ENCODE measurements around the gene PLGRKT. TPM values are rescaled to one million over a fixed set of nuclear protein-coding genes. Genes with fewer than 3 reads are reported as not detected.

The PLGRKT gene
- polyA plus RNA-seq, 1 experiment: 13.1 TPM

- H3K27ac ChIP-seq (ENCODE audit: low read depth, low read length): no peak overlapping the region
- TF ChIP-seq CTCF (IDR thresholded peaks at IDR 0.05; ENCODE audit: low read depth, low read length): peak; percentile 23; the same call in 1 of the 2 replicates
- no peak for DNase-seq (ENCODE audit: low read depth, low spot score)
- H3K9me3 ChIP-seq (ENCODE audit: control insufficient read depth, insufficient read depth, low read length): peaks cover 24% of the 10 kb centered on the region
- ChIA-PET POLR2A (no interaction called here), CTCF (no interaction called here)
- H3K4me3 ChIP-seq (ENCODE audit: low read depth, low read length): no peak overlapping the region
- no peaks in the 10 kb centered on the region for H3K27me3 ChIP-seq (ENCODE audit: control insufficient read depth, insufficient read depth, low read length)
Observed at GRCh38 chr9:5430912-5431311, 6.8 kb downstream of the PLGRKT start.

GRCh38 chr9:5429873-5430564 is 7.7 kb downstream of the PLGRKT start:
- CTCF ChIA-PET: interaction anchor here (1.0 kb wide), 1 partner anchor 160 kb away, joined by 3 read pairs; no protein-coding TSS in a partner anchor
- Histone ChIP-seq H3K27ac (ENCODE audit: low read depth, low read length) (no peak overlapping the region), H3K4me3 (ENCODE audit: low read depth, low read length) (no peak overlapping the region), H3K9me3 (ENCODE audit: control insufficient read depth, insufficient read depth, low read length) (peaks cover 24% of the 10 kb centered on the region), H3K27me3 (ENCODE audit: control insufficient read depth, insufficient read depth, low read length) (no peaks in the 10 kb centered on the region)
- POLR2A ChIA-PET: no interaction called here
- no peak for TF ChIP-seq CTCF (IDR thresholded peaks at IDR 0.05; ENCODE audit: low read depth, low read length)
- no peak for DNase-seq (ENCODE audit: low read depth, low spot score)

GRCh38 chr9:5428794-5429528 is 8.8 kb downstream of the PLGRKT start:
- CTCF ChIA-PET: interaction anchor here (1.0 kb wide), 1 partner anchor 161 kb away, joined by 3 read pairs; no protein-coding TSS in a partner anchor
- H3K27ac ChIP-seq (ENCODE audit: low read depth, low read length): no peak overlapping the region
- no peak for TF ChIP-seq CTCF (IDR thresholded peaks at IDR 0.05; ENCODE audit: low read depth, low read length)
- no peaks in the 10 kb centered on the region for H3K27me3 ChIP-seq (ENCODE audit: control insufficient read depth, insufficient read depth, low read length)
- H3K9me3 ChIP-seq (ENCODE audit: control insufficient read depth, insufficient read depth, low read length): peaks cover 17% of the 10 kb centered on the region
- no peak for DNase-seq (ENCODE audit: low read depth, low spot score)
- POLR2A ChIA-PET: no interaction called here
- H3K4me3 ChIP-seq (ENCODE audit: low read depth, low read length): no peak overlapping the region

- ChIA-PET POLR2A (no interaction called here), CTCF (interaction anchor here (0.7 kb wide), 1 partner anchor 11 kb away, joined by 3 read pairs; no protein-coding TSS in a partner anchor)
- no peaks in the 10 kb centered on the region for H3K27me3 ChIP-seq (ENCODE audit: control insufficient read depth, insufficient read depth, low read length)
- no peak overlapping the region for H3K27ac ChIP-seq (ENCODE audit: low read depth, low read length)
- DNase-seq (ENCODE audit: low read depth, low spot score): no peak
- TF ChIP-seq CTCF (IDR thresholded peaks at IDR 0.05; ENCODE audit: low read depth, low read length): no peak
- no peak overlapping the region for H3K4me3 ChIP-seq (ENCODE audit: low read depth, low read length)
- H3K9me3 ChIP-seq (ENCODE audit: control insufficient read depth, insufficient read depth, low read length): peaks cover 9% of the 10 kb centered on the region
Observed at GRCh38 chr9:5428172-5428571, 9.6 kb downstream of the PLGRKT start.

GRCh38 chr9:5427005-5427404 is 10.7 kb downstream of the PLGRKT start:
- Histone ChIP-seq H3K27me3 (ENCODE audit: control insufficient read depth, insufficient read depth, low read length) (no peaks in the 10 kb centered on the region), H3K4me3 (ENCODE audit: low read depth, low read length) (no peak overlapping the region), H3K27ac (ENCODE audit: low read depth, low read length) (no peak overlapping the region), H3K9me3 (ENCODE audit: control insufficient read depth, insufficient read depth, low read length) (no peaks in the 10 kb centered on the region)
- TF ChIP-seq CTCF (IDR thresholded peaks at IDR 0.05; ENCODE audit: low read depth, low read length): no peak
- DNase-seq (ENCODE audit: low read depth, low spot score): no peak
- POLR2A ChIA-PET: no interaction called here
- CTCF ChIA-PET: interaction anchor here (0.9 to 1.3 kb wide), 2 partner anchors 10 to 174 kb away, joined by 3 to 5 read pairs; no protein-coding TSS in a partner anchor
